HEK293T (cell line): ENCODE data around the gene KCNK2.

Source experiments
- CTCF ChIA-PET: fragments of 350-600 bp; formaldehyde crosslinking; extraction: SDS; loops from one replicate; lab custom pipeline; 2021; ENCODE audit warnings: antibody characterized with exemption, inconsistent platforms; lab: Yijun Ruan, JAX
- POLR2A ChIA-PET: fragments of 350-600 bp; formaldehyde crosslinking; extraction: SDS; loops from one replicate; lab custom pipeline; 2020; ENCODE audit warnings: antibody characterized with exemption, inconsistent platforms; lab: Yijun Ruan, JAX
- DNase-seq: peaks from one replicate; pipeline ENCODE4 v3.0.0; 2012; ENCODE audit warnings: mixed read lengths; ENCODE audit errors: extremely low spot score
- ARNT ChIP-seq: fragments of 450-650 bp; IDR thresholded peaks from 2 replicates; pipeline ENCODE4 v1.6.1; 2017; ENCODE audit warnings: mild to moderate bottlenecking
- BHLHE40 ChIP-seq: fragments of 450-650 bp; IDR thresholded peaks from 2 replicates; pipeline ENCODE4 v1.6.1; 2016; ENCODE audit warnings: mild to moderate bottlenecking, moderate library complexity, borderline replicate concordance
- CTBP1 ChIP-seq: fragments of 450-650 bp; IDR thresholded peaks from 2 replicates; pipeline ENCODE4 v1.6.1; 2016; ENCODE audit warnings: borderline replicate concordance
- ELF4 ChIP-seq: fragments of 450-650 bp; IDR thresholded peaks from 2 replicates; pipeline ENCODE4 v1.6.1; 2017; ENCODE audit warnings: antibody characterized with exemption
- FOXA1 ChIP-seq: fragments of 450-650 bp; IDR thresholded peaks from 2 replicates; pipeline ENCODE4 v1.6.1; 2016; ENCODE audit warnings: mild to moderate bottlenecking
- FOXK2 ChIP-seq: fragments of 450-650 bp; IDR thresholded peaks from 2 replicates; pipeline ENCODE4 v1.6.1; 2016; ENCODE audit warnings: mild to moderate bottlenecking
- FOXM1 ChIP-seq: fragments of 450-650 bp; IDR thresholded peaks from 2 replicates; pipeline ENCODE4 v1.6.1; 2017; ENCODE audit warnings: mild to moderate bottlenecking, borderline replicate concordance
- HDGF ChIP-seq: fragments of 450-650 bp; IDR thresholded peaks from 2 replicates; pipeline ENCODE4 v1.6.1; 2017; ENCODE audit warnings: antibody characterized with exemption, borderline replicate concordance
- L3MBTL2 ChIP-seq: fragments of 450-650 bp; conservative IDR thresholded peaks from 2 replicates; pipeline ENCODE4 v1.6.1; 2016; ENCODE audit warnings: mild to moderate bottlenecking
- LEF1 ChIP-seq: fragments of 450-650 bp; IDR thresholded peaks from 2 replicates; pipeline ENCODE4 v1.6.1; 2017; ENCODE audit warnings: mild to moderate bottlenecking, borderline replicate concordance
- NFRKB ChIP-seq: fragments of 450-650 bp; IDR thresholded peaks from 2 replicates; pipeline ENCODE4 v1.6.1; 2016; ENCODE audit warnings: mild to moderate bottlenecking, moderate library complexity
- SP1 ChIP-seq: fragments of 450-650 bp; IDR thresholded peaks from 2 replicates; pipeline ENCODE4 v1.6.1; 2017
- SUZ12 ChIP-seq: fragments of 450-650 bp; IDR thresholded peaks from 2 replicates; pipeline ENCODE4 v1.6.1; 2016; ENCODE audit warnings: mild to moderate bottlenecking
- TARDBP ChIP-seq: fragments of 450-650 bp; IDR thresholded peaks from 2 replicates; pipeline ENCODE4 v1.6.1; 2016
- ZNF384 ChIP-seq: fragments of 450-650 bp; IDR thresholded peaks from 2 replicates; pipeline ENCODE4 v1.6.1; 2016
- TF ChIP-seq, protein P1 (sequence below): fragments of 450-650 bp; IDR thresholded peaks from 2 replicates; pipeline ENCODE4 v1.6.1; 2016

The KCNK2 gene

GRCh38 chr1:215279682-215280081 is 197.1 kb downstream of the KCNK2 start:
- no peak for TF ChIP-seq NFRKB
- no peak for TF ChIP-seq ELF4
- no peak for TF ChIP-seq SP1
- TF ChIP-seq CTBP1 = no peak
- no peak for TF ChIP-seq FOXA1
- no peak for TF ChIP-seq FOXK2
- TF ChIP-seq, protein P1, sequence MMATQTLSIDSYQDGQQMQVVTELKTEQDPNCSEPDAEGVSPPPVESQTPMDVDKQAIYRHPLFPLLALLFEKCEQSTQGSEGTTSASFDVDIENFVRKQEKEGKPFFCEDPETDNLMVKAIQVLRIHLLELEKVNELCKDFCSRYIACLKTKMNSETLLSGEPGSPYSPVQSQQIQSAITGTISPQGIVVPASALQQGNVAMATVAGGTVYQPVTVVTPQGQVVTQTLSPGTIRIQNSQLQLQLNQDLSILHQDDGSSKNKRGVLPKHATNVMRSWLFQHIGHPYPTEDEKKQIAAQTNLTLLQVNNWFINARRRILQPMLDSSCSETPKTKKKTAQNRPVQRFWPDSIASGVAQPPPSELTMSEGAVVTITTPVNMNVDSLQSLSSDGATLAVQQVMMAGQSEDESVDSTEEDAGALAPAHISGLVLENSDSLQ = no peak
- TF ChIP-seq ARNT = no peak
- TF ChIP-seq HDGF = no peak
- TF ChIP-seq LEF1 = no peak
- no peak for TF ChIP-seq ZNF384
- no peak for TF ChIP-seq L3MBTL2
- TF ChIP-seq SUZ12 = no peak
- TF ChIP-seq BHLHE40 = no peak
- TF ChIP-seq TARDBP = no peak
- no peak for TF ChIP-seq FOXM1
- no peak for DNase-seq
- POLR2A ChIA-PET = no interaction called here
- CTCF ChIA-PET = no interaction called here

DNA sequence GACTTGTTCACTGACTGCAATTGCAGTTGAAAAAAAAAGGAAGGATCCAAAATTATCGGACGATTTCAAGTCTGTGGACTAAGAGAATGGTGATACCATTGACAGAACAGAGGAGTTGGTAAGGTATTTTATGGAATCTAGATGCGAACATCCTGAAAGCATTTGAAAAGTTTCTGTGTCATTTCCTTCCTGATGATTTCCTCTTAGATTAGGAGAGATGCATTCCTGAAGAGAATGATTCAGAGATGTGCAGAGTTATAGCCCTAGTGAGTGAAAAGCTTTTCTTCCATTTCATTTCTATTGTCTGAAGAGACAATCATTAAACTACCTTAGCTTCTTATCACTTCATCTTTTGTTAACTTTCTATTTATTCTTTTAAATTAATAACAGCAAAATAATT is 200.0 kb downstream of the KCNK2 start:
- ChIA-PET POLR2A (no interaction called here), CTCF (no interaction called here)
- DNase-seq = no peak
- no peak for TF ChIP-seq SUZ12
- TF ChIP-seq HDGF = no peak
- no peak for TF ChIP-seq FOXK2
- TF ChIP-seq ARNT = no peak
- TF ChIP-seq TARDBP = no peak
- TF ChIP-seq CTBP1 = no peak

- ChIA-PET CTCF (no interaction called here), POLR2A (no interaction called here)
- no peak for DNase-seq
Observed at GRCh38 chr1:215285013-215285800, 202.7 kb downstream of the KCNK2 start.

More at GRCh38 chr1:215285013-215285800, 202.7 kb downstream of the KCNK2 start:
- TF ChIP-seq FOXM1 = no peak
- TF ChIP-seq SP1 = no peak
- TF ChIP-seq ELF4 = no peak
- TF ChIP-seq, protein P1 = no peak
- no peak for TF ChIP-seq FOXK2
- TF ChIP-seq HDGF = no peak
- TF ChIP-seq LEF1 = no peak
- TF ChIP-seq CTBP1 = no peak
- TF ChIP-seq ZNF384 = no peak
- no peak for TF ChIP-seq L3MBTL2
- TF ChIP-seq SUZ12 = no peak
- TF ChIP-seq ARNT = no peak
- TF ChIP-seq BHLHE40 = no peak
- TF ChIP-seq NFRKB = no peak
- TF ChIP-seq TARDBP = no peak
- TF ChIP-seq FOXA1 = no peak
